DMS114 treated with DMSO at 0.1 percent for 48 hours (cell line): ENCODE results near the gene SEMA3D.

Experiments
- DNase-seq: peaks from one replicate; lab custom pipeline; 2025; ENCODE audit not compliant: unreplicated experiment; lab: John Stamatoyannopoulos, UW

Gene SEMA3D

GRCh38 chr7:85038466-85038865, 148.4 kb downstream of the SEMA3D start:
- DNase-seq = no peak

- no peak for DNase-seq
These were observed 153.6 kb downstream of the SEMA3D start for GRCh38 chr7:85033263-85033662.

- no peak for DNase-seq
These were observed 155.4 kb downstream of the SEMA3D start for GRCh38 chr7:85031475-85031874.

GRCh38 chr7:85030893-85031292, 156.0 kb downstream of the SEMA3D start:
- no peak for DNase-seq

GRCh38 chr7:85025312-85025756, 161.5 kb downstream of the SEMA3D start:
- DNase-seq = no peak

- peak; percentile 53 for DNase-seq
These were observed 162.9 kb downstream of the SEMA3D start for GRCh38 chr7:85023916-85024315.

GRCh38 chr7:85023066-85023712, 163.7 kb downstream of the SEMA3D start:
- DNase-seq = peak; percentile 63

- no peak for DNase-seq
These were observed 164.7 kb downstream of the SEMA3D start for GRCh38 chr7:85022064-85022697.

- no peak for DNase-seq
These were observed 165.7 kb downstream of the SEMA3D start for GRCh38 chr7:85021101-85021704.

- DNase-seq = no peak
These were observed 167.1 kb downstream of the SEMA3D start for GRCh38 chr7:85019778-85020177.

- DNase-seq = no peak
These were observed 167.7 kb downstream of the SEMA3D start for GRCh38 chr7:85019176-85019575.

- no peak for DNase-seq
These were observed 168.4 kb downstream of the SEMA3D start for GRCh38 chr7:85018498-85018897.

GRCh38 chr7:85016286-85016685, 170.6 kb downstream of the SEMA3D start:
- DNase-seq = no peak

- DNase-seq = peak; percentile 72
These were observed 171.8 kb downstream of the SEMA3D start for GRCh38 chr7:85014936-85015660.

GRCh38 chr7:85011127-85011526, 175.7 kb downstream of the SEMA3D start:
- DNase-seq = no peak

GRCh38 chr7:85010306-85010705, 176.6 kb downstream of the SEMA3D start:
- no peak for DNase-seq

- no peak for DNase-seq
These were observed 180.1 kb downstream of the SEMA3D start for GRCh38 chr7:85006754-85007153.

GRCh38 chr7:85004402-85004801, 182.5 kb downstream of the SEMA3D start:
- DNase-seq = no peak

- DNase-seq = no peak
These were observed 185.1 kb downstream of the SEMA3D start for GRCh38 chr7:85001495-85002345.

- no peak for DNase-seq
These were observed 186.0 kb downstream of the SEMA3D start for GRCh38 chr7:85000735-85001350.
